H1 (cell line): ENCODE data around the gene AOAH. TPM values are rescaled to one million over a fixed set of nuclear protein-coding genes. Genes with fewer than 3 reads are reported as not detected.

Experiments
- CTCF ChIA-PET: fragments of 300-600 bp; sonication (Branson Sonifier 250); formaldehyde crosslinking; loops from one replicate; lab custom pipeline; 2021; ENCODE audit not compliant: partially characterized antibody; lab: Charles Lee
- POLR2A ChIA-PET: fragments of 300-600 bp; sonication (Branson Sonifier 250); formaldehyde crosslinking; loops from one replicate; lab custom pipeline; 2021; ENCODE audit warnings: inconsistent platforms; ENCODE audit not compliant: partially characterized antibody; lab: Charles Lee
- DNase-seq, 2 experiments: peaks; one replicate each; pipeline versions ENCODE4 v3.0.0 to v3.0.0-alpha.2; 2010 to 2022; ENCODE audit warnings: low spot score in 2 of 2, low read depth in 1 of 2, mixed read lengths in 1 of 2
- FAIRE-seq: peaks from 2 replicates; lab custom pipeline; 2011; peaks lifted over from hg19 to GRCh38; lab: Jason Lieb, UNC
- H2AFZ ChIP-seq: 2 replicates; pipeline ENCODE4 v1.8.1; 2012; ENCODE audit warnings: low read length, inconsistent platforms
- H2AK5ac ChIP-seq: 2 replicates; pipeline ENCODE4 v1.6.1; 2013; ENCODE audit warnings: low read depth, low read length
- H2BK120ac ChIP-seq: replicated peaks from 2 replicates; pipeline ENCODE3; 2013; ENCODE audit warnings: low read depth, low read length, inconsistent platforms
- H2BK12ac ChIP-seq: 2 replicates; pipeline ENCODE4 v1.6.1; 2013; ENCODE audit warnings: low read depth, low read length
- H2BK15ac ChIP-seq: 2 replicates; pipeline ENCODE4 v1.6.1; 2013; ENCODE audit warnings: low read length
- H2BK20ac ChIP-seq: 2 replicates; pipeline ENCODE4 v1.6.1; 2013; ENCODE audit warnings: low read length
- H2BK5ac ChIP-seq: 2 replicates; pipeline ENCODE4 v1.6.1; 2013; ENCODE audit warnings: low read depth, low read length
- H3K14ac ChIP-seq: 2 replicates; pipeline ENCODE4 v1.6.1; 2013; ENCODE audit warnings: inconsistent platforms; ENCODE audit not compliant: insufficient read length
- H3K18ac ChIP-seq: 2 replicates; pipeline ENCODE4 v1.6.1; 2013; ENCODE audit warnings: low read length; ENCODE audit errors: extremely low read depth
- H3K23ac ChIP-seq: 2 replicates; pipeline ENCODE4 v1.6.1; 2013; ENCODE audit warnings: inconsistent platforms; ENCODE audit not compliant: insufficient read length
- H3K23me2 ChIP-seq: 2 replicates; pipeline ENCODE4 v1.6.1; 2013; ENCODE audit warnings: low read depth, low read length
- H3K27ac ChIP-seq: 2 replicates; pipeline ENCODE4 v1.6.1; 2011; ENCODE audit warnings: low read depth, low read length, inconsistent platforms
- H3K27me3 ChIP-seq, 4 experiments: replicated peaks in 1 of 4; 1 replicate in 1 of 4; 2 replicates in 3 of 4; pipeline versions ENCODE4 v1.6.1 to v1.8.1; 2011 to 2013; ENCODE audit warnings: low read length in 3 of 4, mild to moderate bottlenecking in 3 of 4, inconsistent platforms in 2 of 4, mixed read lengths in 2 of 4, moderate library complexity in 1 of 4; ENCODE audit not compliant: control insufficient read depth in 3 of 4, insufficient read depth in 3 of 4; ENCODE audit errors: extremely low read depth in 1 of 4
- H3K36me3 ChIP-seq, 4 experiments: 2 replicates each; pipeline versions ENCODE4 v1.6.1 to v1.8.1; 2011 to 2013; ENCODE audit warnings: mild to moderate bottlenecking in 4 of 4, low read length in 3 of 4, moderate library complexity in 2 of 4, control low read depth in 1 of 4, inconsistent platforms in 1 of 4; ENCODE audit not compliant: insufficient read depth in 4 of 4, control insufficient read depth in 2 of 4
- H3K4ac ChIP-seq: replicated peaks from 2 replicates; pipeline ENCODE3; 2013; ENCODE audit warnings: low read length, low read depth, mixed read lengths, inconsistent platforms; ENCODE audit not compliant: insufficient read length
- H3K4me1 ChIP-seq, 4 experiments: replicated peaks in 1 of 4; 1 replicate in 1 of 4; 2 replicates in 3 of 4; pipeline versions ENCODE4 v1.6.1 to v1.8.1; 2011 to 2013; ENCODE audit warnings: low read length in 3 of 4, inconsistent platforms in 2 of 4, mixed read lengths in 1 of 4; ENCODE audit not compliant: insufficient read depth in 4 of 4, control insufficient read depth in 3 of 4
- H3K4me2 ChIP-seq, 2 experiments: 2 replicates each; pipeline versions ENCODE4 v1.6.1 to v1.8.1; 2011 to 2013; ENCODE audit warnings: low read depth in 2 of 2, low read length in 2 of 2, control low read depth in 1 of 2, inconsistent platforms in 1 of 2, mild to moderate bottlenecking in 1 of 2; ENCODE audit not compliant: insufficient read depth in 1 of 2
- H3K4me3 ChIP-seq, 4 experiments: fragments of 200-600, 300-600 bp in 1 of 4; sonication (generic), shearing (Covaris generic), sonication (Bioruptor Twin) in 1 of 4; 2 replicates each; pipeline versions ENCODE4 v1.5.1 to v1.8.1; 2011 to 2016; ENCODE audit warnings: low read length in 4 of 4, low read depth in 3 of 4, control low read depth in 2 of 4, inconsistent platforms in 2 of 4, mild to moderate bottlenecking in 2 of 4, mixed read lengths in 1 of 4, moderate library complexity in 1 of 4; ENCODE audit not compliant: insufficient read depth in 2 of 4; ENCODE audit errors: extremely low read depth in 1 of 4
- H3K56ac ChIP-seq: replicated peaks from 2 replicates; pipeline ENCODE3; 2013; ENCODE audit warnings: low read depth, mild to moderate bottlenecking, mixed read lengths, low read length, inconsistent platforms; ENCODE audit not compliant: insufficient read length
- H3K79me1 ChIP-seq: 2 replicates; pipeline ENCODE4 v1.6.1; 2013; ENCODE audit warnings: low read depth, low read length, control low read depth
- H3K79me2 ChIP-seq, 2 experiments: 2 replicates each; pipeline versions ENCODE4 v1.6.1 to v1.8.1; 2012 to 2013; ENCODE audit warnings: low read length in 2 of 2, mild to moderate bottlenecking in 2 of 2, inconsistent platforms in 1 of 2; ENCODE audit not compliant: insufficient read depth in 2 of 2, control insufficient read depth in 1 of 2
- H3K9ac ChIP-seq, 4 experiments: replicated peaks in 1 of 4; 1 replicate in 1 of 4; 2 replicates in 3 of 4; pipeline versions ENCODE4 v1.6.1 to v1.8.1; 2011 to 2013; ENCODE audit warnings: low read depth in 3 of 4, low read length in 3 of 4, control low read depth in 2 of 4, mild to moderate bottlenecking in 2 of 4, moderate library complexity in 2 of 4, inconsistent platforms in 1 of 4; ENCODE audit errors: extremely low read depth in 1 of 4
- H3K9me3 ChIP-seq, 2 experiments: 2 replicates each; pipeline versions ENCODE4 v1.6.1 to v1.8.1; 2012 to 2013; ENCODE audit warnings: mild to moderate bottlenecking in 2 of 2, moderate library complexity in 2 of 2, control low read depth in 1 of 2, inconsistent platforms in 1 of 2, low read depth in 1 of 2, low read length in 1 of 2, mixed read lengths in 1 of 2; ENCODE audit not compliant: insufficient read depth in 2 of 2
- H4K20me1 ChIP-seq, 2 experiments: replicated peaks in 1 of 2; 2 replicates each; pipeline versions ENCODE3 to v1.8.1; 2011 to 2013; ENCODE audit warnings: inconsistent platforms in 2 of 2, low read length in 2 of 2, mild to moderate bottlenecking in 1 of 2; ENCODE audit not compliant: insufficient read depth in 2 of 2, control insufficient read depth in 1 of 2
- H4K5ac ChIP-seq: 2 replicates; pipeline ENCODE4 v1.6.1; 2013; ENCODE audit warnings: low read length, low read depth, mixed read lengths, inconsistent platforms; ENCODE audit not compliant: insufficient read length
- H4K8ac ChIP-seq: 2 replicates; pipeline ENCODE4 v1.8.0; 2013; ENCODE audit warnings: mild to moderate bottlenecking, moderate library complexity, low read length, inconsistent platforms; ENCODE audit not compliant: insufficient read depth; ENCODE audit errors: extremely low read depth
- H4K91ac ChIP-seq: replicated peaks from 2 replicates; pipeline ENCODE3; 2013; ENCODE audit warnings: low read length, mixed read lengths, inconsistent platforms; ENCODE audit not compliant: insufficient read length
- BCL11A ChIP-seq, 2 experiments: IDR thresholded peaks; one replicate each; pipeline ENCODE4 v1.6.1; 2011; ENCODE audit warnings: low read depth in 2 of 2, low read length in 2 of 2, mild to moderate bottlenecking in 2 of 2
- CBX8 ChIP-seq: fragments of 300-800, 300-1000 bp; sonication (generic); IDR thresholded peaks from 2 replicates; pipeline ENCODE4 v1.7.1; 2016; ENCODE audit warnings: low read depth, low read length, borderline replicate concordance
- CEBPB ChIP-seq: IDR thresholded peaks from 2 replicates; pipeline ENCODE4 v1.6.1; 2012; ENCODE audit warnings: low read depth, low read length
- CREB1 ChIP-seq: IDR thresholded peaks from 2 replicates; pipeline ENCODE4 v1.6.1; 2012; ENCODE audit warnings: inconsistent platforms
- CTCF ChIP-seq, 3 experiments: IDR thresholded peaks; 1 replicate in 2 of 3; 2 replicates in 1 of 3; pipeline versions ENCODE4 v1.5.1 to v1.6.1; 2011; ENCODE audit warnings: low read length in 3 of 3, mild to moderate bottlenecking in 3 of 3, inconsistent platforms in 2 of 3, low read depth in 1 of 3, moderate library complexity in 1 of 3; ENCODE audit not compliant: insufficient read depth in 1 of 3; ENCODE audit errors: control extremely low read depth in 1 of 3
- E2F6 ChIP-seq: IDR thresholded peaks from 2 replicates; pipeline ENCODE4 v1.6.1; 2012; ENCODE audit warnings: inconsistent platforms
- GTF2F1 ChIP-seq: IDR thresholded peaks from 2 replicates; pipeline ENCODE4 v1.6.1; 2012; ENCODE audit warnings: low read depth, low read length, improper control_type of control experiment, borderline replicate concordance
- PHF8 ChIP-seq: fragments of 200-600 bp; sonication (generic); conservative IDR thresholded peaks from 2 replicates; pipeline ENCODE4 v1.7.1; 2012; ENCODE audit warnings: low read depth, mild to moderate bottlenecking, inconsistent platforms, low read length, moderate library complexity
- POLR2AphosphoS5 ChIP-seq: IDR thresholded peaks from 2 replicates; pipeline ENCODE4 v1.6.1; 2011; ENCODE audit warnings: low read depth, low read length
- RBBP5 ChIP-seq: IDR thresholded peaks from 2 replicates; pipeline ENCODE4 v1.7.1; 2012; ENCODE audit warnings: low read depth, mild to moderate bottlenecking, inconsistent platforms, low read length, moderate library complexity, borderline replicate concordance
- SAP30 ChIP-seq: fragments of 300-600 bp; sonication (generic); IDR thresholded peaks from 2 replicates; pipeline ENCODE4 v1.7.1; 2012; ENCODE audit warnings: low read length, moderate library complexity, mild to moderate bottlenecking, inconsistent platforms; ENCODE audit not compliant: insufficient read depth, insufficient replicate concordance
- SP4 ChIP-seq: IDR thresholded peaks from 2 replicates; pipeline ENCODE4 v1.6.1; 2012; ENCODE audit warnings: low read length, inconsistent platforms
- WGBS, 2 experiments: shearing (Covaris generic) in 1 of 2; methylation state at CpG; one replicate each; pipeline versions ENCODE4 v1.1.6 to v1.1.7; 2013 to 2015; ENCODE audit warnings: low lambda C conversion rate in 2 of 2, mixed read lengths in 2 of 2, inconsistent platforms in 1 of 2, low coverage in 1 of 2, missing lambda C conversion rate in 1 of 2; ENCODE audit not compliant: insufficient replicate concordance in 2 of 2, insufficient coverage in 1 of 2, insufficient read length in 1 of 2; ENCODE audit errors: extremely low coverage in 1 of 2, missing lambda C conversion rate in 1 of 2; 5-methylcytosine and 5-hydroxymethylcytosine counted together
- polyA plus RNA-seq, 7 experiments: library from polyadenylated mRNA; depleted of rRNA in 3 of 7; stranded (reverse) in 5 of 7; unstranded in 2 of 7; fragments of >200 nt in 5 of 7; fragments of 200-250 nt in 2 of 7; gene quantifications; 1 replicate in 5 of 7; 2 replicates in 1 of 7; 4 replicates in 1 of 7; pipeline versions ENCODE4 v1.2.1 to v1.2.3, GENCODE V29; 2011 to 2013; ENCODE audit warnings: missing spikeins in 2 of 7, mixed read lengths in 2 of 7
- total RNA-seq: library from RNA; stranded (reverse); fragmentation: NEBNext Ultra II Directional; extraction: Animal tissue kit (Norgen Biotek cat#: 25700); gene quantifications from 2 replicates; pipeline ENCODE4 v1.2.1, GENCODE V29; 2021

Gene AOAH
- total and polyA plus RNA-seq, 2 of the 8 experiments (the other 6 are each of a cell fraction or from before 2014, with no cell fraction given), result 0.08 TPM; not detected in 1

- no peaks in the 10 kb centered on the region for H4K20me1 ChIP-seq
- no peak overlapping the region for H4K8ac ChIP-seq
- no peak overlapping the region for H3K27ac ChIP-seq
- H2AK5ac ChIP-seq, result no peak overlapping the region
- no peaks in the 10 kb centered on the region for H3K23me2 ChIP-seq
- H2BK15ac ChIP-seq, result no peak overlapping the region
- H4K5ac ChIP-seq, result no peak overlapping the region
- no peak overlapping the region for H4K91ac ChIP-seq
- FAIRE-seq (no peak), DNase-seq (no peak)
- H3K79me2 ChIP-seq, result no peaks in the 10 kb centered on the region
- TF ChIP-seq PHF8 (no peak), GTF2F1 (no peak), SAP30 (no peak), CTCF (IDR thresholded peaks at IDR 0.05; ENCODE audit: control extremely low read depth in 1 of 3, insufficient read depth in 1 of 3, low read depth in 1 of 3, low read length in 3 of 3) (no peak), SP4 (no peak), CBX8 (no peak), E2F6 (no peak), BCL11A (IDR thresholded peaks at IDR 0.05; ENCODE audit: low read depth in 2 of 2, low read length in 2 of 2) (no peak), CREB1 (no peak), CEBPB (no peak), RBBP5 (no peak), POLR2AphosphoS5 (no peak)
- H2AFZ ChIP-seq, result no peak overlapping the region
- no peak overlapping the region for H3K4me2 ChIP-seq
- no peaks in the 10 kb centered on the region for H3K79me1 ChIP-seq
- H3K9me3 ChIP-seq, result no peaks in the 10 kb centered on the region
- no peaks in the 10 kb centered on the region for H3K36me3 ChIP-seq
- 84% methylated on average over 3 of the region's 3 CpGs; no CpG with 5 or more reads in 1 of the 2 experiments for WGBS, 2 experiments
- no peak overlapping the region for H2BK120ac ChIP-seq
- no peak overlapping the region for H3K9ac ChIP-seq
- no peak overlapping the region for H3K18ac ChIP-seq
- H3K27me3 ChIP-seq, result no peaks in the 10 kb centered on the region
- POLR2A ChIA-PET, result no interaction called here
- no peak overlapping the region for H2BK5ac ChIP-seq
- H3K4me3 ChIP-seq, result no peak overlapping the region
- H2BK20ac ChIP-seq, result no peak overlapping the region
- no peak overlapping the region for H3K56ac ChIP-seq
- H3K14ac ChIP-seq, result no peak overlapping the region
- no peak overlapping the region for H3K4ac ChIP-seq
- no peak overlapping the region for H2BK12ac ChIP-seq
- peaks cover 0 to 5% (median 0%) of the 10 kb centered on the region in 4 experiments; a peak in 2 of 7 replicates for H3K4me1 ChIP-seq
- no peak overlapping the region for H3K23ac ChIP-seq
- CTCF ChIA-PET, result interaction anchor here (1.4 kb wide), 1 partner anchor 14 kb away, joined by 4 read pairs; no protein-coding TSS in a partner anchor
Measured at GRCh38 chr7:36604806-36605205, 119.5 kb downstream of the AOAH start.
